ENCODE measurements around the gene C5orf58.
"Not testable (repeated sequence)": the region's sequence is repeated elsewhere in the genome, so short reads cannot be mapped to it uniquely, and the experiment has no call there.

C5orf58 gene

DNA sequence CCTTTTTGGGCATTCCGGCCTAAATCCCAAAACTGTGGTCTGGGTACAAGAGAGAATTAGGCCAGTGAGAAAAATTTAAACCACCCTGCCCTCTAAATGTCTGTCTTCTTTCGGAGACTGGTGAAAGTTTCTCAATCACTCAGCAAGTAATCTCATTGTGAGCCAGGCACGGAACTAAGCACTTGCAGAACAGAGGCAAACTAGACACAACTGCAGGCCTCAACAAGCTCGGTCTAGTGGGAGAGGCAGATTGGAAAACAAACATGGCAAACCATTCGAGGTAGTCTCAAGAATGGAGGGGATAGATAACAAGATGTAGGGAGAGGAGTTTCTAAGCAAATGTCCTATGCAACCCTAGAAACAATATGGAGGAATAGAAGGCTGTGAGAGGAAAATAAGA lies 8.9 kb upstream of the C5orf58 start:
- DNase-seq (ENCODE audit: low read depth in 2 of 2), result no peak

DNA sequence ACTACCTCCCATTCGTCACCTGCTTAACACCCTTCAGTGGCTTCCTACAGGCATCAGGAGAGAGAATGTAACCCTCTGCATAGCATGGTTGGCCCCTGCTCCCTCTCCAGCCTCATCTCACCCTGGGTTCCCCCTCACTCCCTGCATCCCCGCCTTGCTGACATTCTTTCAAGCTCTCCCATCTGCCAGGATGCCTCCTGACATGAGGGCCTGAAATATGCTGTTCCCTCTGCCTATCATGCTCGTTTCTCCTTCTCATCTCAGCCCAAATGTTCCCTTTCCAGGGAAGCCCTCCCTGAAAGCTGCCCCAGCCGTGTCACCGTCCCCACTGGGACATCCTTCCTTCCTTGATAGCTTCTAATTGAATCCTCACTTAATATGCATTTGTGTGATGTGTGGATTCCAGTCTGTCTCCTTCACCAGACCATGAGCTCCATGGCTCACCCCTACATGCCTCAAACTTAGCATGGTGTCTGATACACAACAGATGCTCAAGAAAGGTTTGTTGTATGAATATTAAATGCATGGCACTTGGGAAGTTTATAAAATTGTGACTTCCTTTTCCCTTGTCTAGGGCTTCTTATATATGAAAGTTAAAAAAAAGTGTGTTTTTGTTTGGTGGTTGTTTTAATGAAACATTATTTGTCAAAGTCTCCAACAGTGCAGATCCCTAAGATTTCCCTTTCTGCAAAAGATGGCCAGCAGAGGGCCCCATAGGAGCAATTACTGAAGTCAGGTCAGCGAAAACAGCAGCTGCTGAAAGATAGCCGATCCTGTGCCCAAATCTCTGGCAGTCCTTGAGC lies 7.3 kb upstream of the C5orf58 start:
- peak; percentile 41 to 73 for DNase-seq (ENCODE audit: low read depth in 2 of 2)

DNA sequence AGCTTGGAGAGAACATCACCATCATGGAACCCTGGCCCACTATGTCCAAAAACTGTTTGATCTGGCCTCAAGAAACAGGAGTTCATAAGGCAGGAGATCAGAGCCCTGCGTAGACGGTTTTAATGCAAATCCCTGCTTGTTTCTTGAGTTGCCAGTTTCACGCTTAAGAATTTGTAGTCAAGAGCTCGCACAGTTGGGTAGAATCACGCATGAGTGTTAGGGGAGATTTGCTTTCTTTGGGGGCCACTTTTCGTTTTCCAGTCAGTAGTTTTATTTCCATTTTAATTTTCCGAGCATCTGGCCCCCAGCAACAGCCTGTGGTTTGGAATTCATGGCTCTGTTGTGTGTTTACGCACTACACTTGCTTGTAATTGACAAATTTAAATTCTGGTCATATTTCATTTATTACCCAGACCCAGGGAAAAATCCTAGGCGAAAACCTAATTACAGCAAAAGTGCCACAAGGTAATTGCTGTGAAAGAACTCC lies 6.6 kb upstream of the C5orf58 start:
- no peak for DNase-seq (ENCODE audit: low read depth in 2 of 2)

DNA sequence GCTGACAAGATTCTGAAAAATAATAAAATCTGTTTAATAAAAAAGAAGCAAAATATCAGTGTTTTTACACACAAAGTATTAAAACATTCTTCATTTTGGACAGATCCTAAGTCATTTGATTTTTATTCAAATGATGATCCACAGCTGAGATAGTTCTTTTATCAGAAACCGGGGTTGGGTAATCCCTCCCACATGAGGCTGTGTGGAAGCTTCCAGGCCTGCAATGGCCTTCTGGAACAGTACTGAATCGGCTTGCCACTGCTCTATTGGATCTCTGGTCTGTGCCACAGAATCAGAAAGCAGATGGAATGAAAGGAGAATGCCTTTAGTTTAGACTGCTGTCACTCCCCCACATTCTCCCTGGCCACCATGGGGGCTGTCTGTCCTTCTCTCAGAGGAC lies 6.1 kb upstream of the C5orf58 start:
- no peak for DNase-seq (ENCODE audit: low read depth in 2 of 2)

DNA sequence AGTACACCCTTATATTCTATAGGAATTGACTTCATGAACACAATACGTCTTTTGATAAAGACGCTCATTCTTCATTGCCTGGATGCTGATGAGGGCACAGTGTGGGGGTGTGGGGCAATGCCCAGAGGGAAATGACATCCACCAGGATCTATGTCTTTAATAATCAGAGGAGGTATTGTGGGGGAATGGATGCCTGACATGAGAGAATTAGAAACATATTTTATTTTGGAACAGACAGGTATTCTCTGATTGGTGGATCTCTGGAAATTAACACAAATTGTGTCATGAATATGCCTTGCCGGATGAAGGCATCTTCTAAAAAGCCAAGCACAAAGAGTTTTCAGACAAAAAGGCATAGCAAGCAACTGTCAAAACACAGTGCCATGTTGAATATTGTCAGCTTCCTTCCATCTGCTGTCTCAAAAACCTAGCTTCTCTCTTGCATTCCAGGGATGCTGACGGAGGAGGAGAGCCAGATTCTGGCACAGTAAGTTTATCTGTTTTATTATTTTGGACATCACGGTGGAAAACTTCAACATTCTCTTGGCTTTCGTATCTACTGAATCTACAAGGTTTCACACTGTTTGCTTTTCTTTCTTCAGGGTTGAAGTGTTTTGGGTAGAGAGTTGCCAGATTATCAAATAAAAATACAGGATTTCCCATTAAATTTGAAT lies 3.9 kb upstream of the C5orf58 start:
- no peak for DNase-seq (ENCODE audit: low read depth in 2 of 2)

DNA sequence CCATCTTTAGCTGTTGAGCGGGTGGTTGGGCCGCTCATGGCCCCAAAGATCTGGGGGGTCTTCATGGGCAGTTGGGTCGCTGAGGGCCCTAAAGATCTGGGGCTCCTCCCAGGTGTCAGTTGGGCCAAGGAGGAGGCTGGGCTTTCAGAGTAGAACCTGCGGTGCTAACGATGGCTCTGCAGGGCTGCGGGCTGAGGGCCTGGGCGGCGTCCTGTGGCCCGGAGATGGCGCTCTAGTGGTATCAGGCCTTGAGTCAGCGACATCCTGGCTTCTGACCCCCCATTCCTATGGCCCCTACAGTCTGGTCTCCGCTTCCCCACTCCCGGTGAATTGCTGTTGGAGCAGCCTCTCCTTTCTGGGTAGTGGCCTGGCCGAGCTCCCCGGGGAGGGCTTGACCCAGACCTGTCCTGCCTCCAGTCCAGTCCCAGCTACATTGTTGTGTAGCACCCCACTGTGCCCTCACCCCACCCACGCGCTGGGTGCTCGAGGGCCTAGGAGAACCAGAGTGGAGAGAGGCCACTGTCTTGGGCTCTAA lies 640 bp downstream of the C5orf58 start:
- DNase-seq (ENCODE audit: low read depth in 2 of 2), result no peak

DNA sequence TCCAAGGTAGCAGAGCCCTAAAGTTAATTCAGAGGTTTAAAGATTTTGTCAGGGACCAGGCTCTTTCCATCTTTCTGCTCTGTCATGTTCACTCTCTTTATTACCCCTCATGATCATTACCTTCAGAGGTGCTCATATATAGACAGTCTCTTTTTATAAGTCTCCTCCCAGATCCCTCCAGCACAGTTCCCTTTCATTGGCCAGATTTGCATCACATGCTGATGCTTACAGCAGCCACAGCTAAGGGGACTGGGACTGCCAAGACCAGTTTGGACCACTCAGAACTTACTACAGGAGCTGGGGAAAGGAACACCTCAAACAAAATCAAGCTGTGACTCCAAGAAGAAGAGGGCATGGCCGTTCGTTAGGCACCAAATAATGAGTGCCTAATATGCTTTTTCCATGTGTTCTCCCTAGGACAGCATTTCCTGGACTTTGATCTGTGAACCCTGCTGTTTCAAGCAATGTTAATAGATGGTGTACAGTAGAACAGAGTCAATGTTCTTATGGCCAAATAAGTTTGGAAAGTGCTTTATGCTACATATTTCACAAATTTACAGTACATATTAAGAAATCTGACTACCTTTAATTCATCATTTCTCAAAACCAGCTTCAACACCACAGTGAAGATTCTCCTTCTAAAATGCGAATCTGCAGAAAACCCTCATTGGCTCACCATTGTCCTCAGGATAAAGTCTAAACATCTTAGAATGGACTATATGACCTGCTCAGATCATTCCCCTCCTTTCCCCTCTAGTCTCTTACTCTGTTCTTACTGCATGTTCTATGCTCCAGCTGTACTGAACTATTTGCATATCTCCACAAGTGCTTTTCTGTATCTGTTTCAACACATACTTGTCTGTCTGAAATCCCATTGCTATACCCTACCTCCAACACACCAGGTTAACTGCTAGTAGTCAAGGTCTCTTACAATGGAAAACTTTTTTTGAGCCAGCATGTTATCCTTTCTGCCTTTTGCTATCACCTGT lies 3.4 kb downstream of the C5orf58 start:
- DNase-seq (ENCODE audit: low read depth in 2 of 2), result no peak

DNA sequence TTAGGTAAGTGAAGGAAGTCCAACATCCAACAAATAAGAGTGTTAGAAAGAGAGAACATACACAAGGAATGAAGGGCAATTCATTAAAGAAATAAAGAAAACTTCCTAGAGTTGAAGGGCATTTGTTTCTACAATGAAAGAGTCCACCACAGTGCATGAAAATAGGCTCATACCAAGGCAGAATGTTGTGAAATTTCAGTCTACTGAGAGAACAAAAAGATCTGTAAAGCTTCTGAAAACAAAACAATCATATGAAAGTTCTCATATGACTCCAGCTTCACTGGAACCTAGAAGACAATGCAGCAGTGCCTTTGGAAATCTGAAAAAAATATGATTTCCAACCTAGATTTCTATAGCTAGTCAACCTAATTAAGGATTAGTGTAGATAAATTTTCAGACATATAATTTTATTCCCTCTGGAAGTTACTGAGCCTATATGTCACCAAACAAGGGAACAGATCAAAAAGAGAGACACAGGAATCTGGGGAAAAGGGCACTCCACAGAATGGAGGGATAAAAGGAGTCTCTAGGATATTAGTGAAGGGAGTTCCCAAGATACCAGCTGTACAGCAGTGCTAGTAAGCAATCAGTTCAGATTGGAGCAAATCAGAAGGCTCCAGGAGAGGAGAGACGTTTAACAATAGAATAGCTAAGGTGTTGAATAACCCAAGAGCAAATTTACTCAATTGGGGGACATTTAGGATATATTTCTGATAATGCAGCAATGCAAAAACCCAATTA lies 5.8 kb downstream of the C5orf58 start:
- DNase-seq (ENCODE audit: low read depth in 2 of 2), result no peak

DNA sequence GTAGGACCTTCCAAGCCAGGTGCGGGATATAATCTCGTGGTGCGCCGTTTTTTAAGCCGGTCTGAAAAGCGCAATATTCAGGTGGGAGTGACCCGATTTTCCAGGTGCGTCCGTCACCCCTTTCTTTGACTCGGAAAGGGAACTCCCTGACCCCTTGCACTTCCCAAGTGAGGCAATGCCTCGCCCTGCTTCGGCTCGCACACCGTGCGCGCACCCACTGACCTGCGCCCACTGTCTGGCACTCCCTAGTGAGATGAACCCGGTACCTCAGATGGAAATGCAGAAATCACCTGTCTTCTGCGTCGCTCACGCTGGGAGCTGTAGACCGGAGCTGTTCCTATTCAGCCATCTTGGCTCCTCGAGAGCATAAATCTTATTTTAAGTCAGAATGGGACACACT lies 12.7 kb downstream of the C5orf58 start:
- not testable (repeated sequence) for DNase-seq (ENCODE audit: low read depth in 2 of 2)

DNA sequence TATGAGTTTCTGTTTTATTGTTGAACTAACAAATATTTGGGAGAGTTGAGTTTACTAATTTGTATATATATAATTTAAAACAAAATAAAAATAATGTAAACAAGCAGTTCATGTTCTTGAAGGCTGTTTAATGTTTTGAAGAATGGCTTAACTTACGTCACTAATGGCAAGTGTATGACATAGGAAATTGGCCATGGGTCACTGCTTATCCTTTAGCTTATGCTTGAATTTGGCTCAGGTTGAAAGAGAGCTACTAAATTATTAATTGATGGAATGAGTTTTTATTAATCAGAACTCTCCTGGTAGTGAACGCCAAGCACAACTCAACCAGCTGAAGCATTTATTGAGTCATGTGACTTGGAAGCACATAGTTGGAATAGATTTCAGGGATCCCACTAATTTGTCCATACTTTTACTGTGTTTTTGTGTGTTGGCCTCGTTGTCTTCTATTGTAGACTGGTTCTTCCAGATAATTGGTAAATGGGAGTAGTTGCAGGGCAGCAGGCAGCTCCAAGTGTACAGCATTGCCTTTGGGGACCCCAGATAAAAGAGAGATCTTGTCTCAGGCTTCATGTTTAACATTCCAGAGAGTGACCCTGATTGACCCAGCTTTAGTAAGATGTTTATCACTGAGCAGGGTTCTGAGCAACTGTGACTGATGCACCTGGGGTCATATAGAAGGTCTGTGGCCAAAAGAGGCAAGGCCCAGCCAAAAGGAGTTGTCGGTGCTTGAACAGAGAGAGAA lies 13.5 kb downstream of the C5orf58 start:
- DNase-seq (ENCODE audit: low read depth in 2 of 2), result no peak

DNA sequence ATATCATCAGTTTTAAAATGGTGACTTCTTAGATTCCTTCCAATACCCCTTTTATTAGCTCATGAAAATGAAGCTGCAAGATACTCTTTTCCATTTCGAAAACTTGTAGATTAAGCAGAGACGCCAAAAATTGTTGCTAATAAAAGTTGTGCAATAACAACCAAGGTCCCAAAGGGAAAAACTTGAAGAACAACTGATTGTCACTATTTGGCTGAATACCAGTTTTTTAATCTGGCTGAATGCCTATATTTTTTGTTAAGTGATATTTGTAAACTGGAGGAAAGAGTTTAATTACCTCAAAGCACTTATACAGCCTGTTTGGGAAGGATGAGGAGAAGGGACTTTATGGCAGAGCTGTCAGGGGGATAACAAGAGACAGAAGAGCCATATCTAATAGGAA lies 14.6 kb downstream of the C5orf58 start:
- no peak for DNase-seq (ENCODE audit: low read depth in 2 of 2)

DNA sequence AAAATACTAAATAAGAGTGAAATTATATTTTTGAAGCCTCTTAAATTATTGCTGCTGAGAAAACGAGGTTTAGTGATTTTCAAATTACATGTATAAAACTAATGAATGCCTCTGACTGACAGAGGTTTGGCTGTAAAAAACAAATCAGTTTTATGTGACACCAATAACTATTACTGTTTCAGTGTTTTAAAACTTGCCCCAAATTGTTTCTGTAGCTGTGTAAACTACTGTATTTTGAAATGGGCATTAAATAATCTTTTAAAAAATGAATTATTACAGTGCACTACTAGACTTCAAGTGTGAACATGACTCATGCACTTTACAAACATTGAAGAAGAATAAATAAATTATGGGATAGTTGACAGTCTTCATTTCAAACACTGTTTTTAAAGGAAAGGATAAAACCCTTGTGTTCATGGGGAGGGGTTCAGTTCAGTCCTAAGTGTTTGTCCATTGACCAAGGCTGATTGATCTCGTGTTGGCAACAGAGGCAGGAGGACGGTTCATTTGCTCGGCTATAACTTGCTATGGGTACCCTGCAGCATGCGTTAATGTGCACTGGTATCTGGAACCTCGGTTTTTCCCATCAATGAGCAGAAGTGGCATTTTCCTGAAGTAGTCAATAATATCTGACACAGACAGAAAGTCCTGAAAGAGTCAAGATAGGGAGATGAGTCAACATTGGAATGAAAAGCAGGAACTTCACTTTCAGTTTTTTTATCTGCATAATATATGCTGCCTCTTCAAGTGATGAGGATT lies 15.6 kb downstream of the C5orf58 start:
- DNase-seq (ENCODE audit: low read depth in 2 of 2), result no peak

DNA sequence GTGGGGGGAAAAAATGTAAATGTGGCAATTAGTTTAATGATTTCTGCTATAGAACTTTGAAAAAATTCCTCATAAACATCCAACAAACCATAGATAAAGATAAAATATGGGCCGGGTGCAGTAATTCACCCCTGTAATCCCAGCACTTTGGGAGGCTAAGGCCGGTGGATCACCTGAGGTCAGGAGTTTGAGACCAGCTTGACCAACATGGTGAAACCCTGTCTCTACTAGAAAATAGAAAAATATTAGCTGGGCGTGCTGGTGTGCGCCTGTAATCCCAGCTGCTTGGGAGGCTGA lies 16.1 kb downstream of the C5orf58 start:
- DNase-seq (ENCODE audit: low read depth in 2 of 2), result not testable (repeated sequence)

DNA sequence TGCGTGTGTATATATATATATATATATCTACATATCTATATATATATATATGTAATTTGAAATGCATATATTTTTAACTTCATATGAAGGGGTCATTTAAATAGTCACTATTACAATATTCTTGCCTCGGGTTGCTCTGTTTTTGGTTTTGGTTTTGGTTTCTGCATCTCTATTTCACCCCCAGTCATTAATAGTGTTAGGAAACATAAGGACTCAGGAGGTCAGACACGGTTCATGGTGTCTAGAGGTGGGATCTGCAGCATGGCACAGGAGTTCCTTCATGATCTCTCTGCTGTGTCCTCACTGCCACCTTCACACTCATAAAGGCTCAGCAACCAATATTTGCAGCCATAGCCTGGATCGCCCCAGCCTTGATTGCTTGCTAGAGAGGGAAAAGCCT lies 16.6 kb downstream of the C5orf58 start:
- DNase-seq (ENCODE audit: low read depth in 2 of 2), result no peak

DNA sequence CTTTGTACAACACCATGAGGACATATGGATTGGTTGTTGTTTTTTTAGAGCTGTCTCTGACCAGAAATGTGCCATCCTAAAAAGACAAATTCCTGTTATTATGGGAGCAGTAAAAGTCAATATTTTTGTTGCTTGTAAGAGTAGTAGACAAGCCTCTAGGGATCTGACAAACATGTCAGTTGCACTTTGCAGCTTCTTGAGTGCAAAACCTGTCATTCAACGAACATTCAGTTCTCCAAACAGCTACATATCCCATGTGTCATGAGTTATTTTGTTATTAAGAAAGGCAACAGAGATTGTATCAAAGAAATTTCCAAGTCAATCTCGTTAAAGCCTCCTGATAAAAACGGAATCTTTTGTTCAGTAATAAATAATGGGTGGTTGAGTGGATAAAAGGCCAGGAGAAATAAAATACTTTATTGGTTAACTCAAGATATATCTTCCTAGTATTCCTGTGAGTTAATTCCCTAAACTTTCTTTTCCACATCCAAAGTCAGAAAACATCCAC lies 18.1 kb downstream of the C5orf58 start:
- DNase-seq (ENCODE audit: low read depth in 2 of 2), result no peak

DNA sequence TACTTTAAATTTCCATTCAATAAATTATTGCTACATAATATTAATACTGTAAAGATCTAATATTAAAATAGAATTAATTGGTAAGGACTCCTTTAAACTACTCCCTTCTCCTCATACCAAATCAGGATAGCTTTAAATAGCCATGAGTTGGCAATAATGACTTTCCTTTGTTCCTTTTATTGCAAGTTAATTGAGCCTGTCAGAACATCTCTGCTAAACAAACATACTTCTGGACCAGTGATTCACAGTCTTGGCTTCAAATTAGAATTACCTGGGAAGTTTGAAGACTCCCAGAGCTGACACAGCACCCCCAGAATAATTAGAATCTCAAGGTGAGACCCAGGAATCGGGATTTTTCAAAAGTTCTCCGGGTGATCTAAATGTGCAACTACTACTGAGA lies 18.7 kb downstream of the C5orf58 start:
- no peak for DNase-seq (ENCODE audit: low read depth in 2 of 2)

DNA sequence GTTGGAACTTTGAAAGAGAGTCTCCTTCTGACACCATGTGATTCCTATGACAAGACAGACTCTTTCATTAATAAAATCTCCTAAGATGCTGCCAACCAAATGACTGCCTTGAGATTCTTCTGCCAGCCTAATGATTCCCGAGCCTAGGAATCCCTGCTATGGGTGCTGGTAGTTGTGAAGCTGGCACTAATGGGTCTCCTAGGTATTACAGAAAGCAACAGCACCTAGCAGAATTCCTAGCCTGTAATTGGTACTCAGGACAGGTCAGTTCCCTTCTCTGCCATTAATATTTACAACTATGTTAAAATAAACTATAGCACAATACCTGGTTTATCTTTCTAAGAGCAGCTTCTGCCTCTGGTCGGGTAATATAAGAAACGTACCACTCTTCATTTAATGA lies 19.3 kb downstream of the C5orf58 start:
- no peak for DNase-seq (ENCODE audit: low read depth in 2 of 2)

DNA sequence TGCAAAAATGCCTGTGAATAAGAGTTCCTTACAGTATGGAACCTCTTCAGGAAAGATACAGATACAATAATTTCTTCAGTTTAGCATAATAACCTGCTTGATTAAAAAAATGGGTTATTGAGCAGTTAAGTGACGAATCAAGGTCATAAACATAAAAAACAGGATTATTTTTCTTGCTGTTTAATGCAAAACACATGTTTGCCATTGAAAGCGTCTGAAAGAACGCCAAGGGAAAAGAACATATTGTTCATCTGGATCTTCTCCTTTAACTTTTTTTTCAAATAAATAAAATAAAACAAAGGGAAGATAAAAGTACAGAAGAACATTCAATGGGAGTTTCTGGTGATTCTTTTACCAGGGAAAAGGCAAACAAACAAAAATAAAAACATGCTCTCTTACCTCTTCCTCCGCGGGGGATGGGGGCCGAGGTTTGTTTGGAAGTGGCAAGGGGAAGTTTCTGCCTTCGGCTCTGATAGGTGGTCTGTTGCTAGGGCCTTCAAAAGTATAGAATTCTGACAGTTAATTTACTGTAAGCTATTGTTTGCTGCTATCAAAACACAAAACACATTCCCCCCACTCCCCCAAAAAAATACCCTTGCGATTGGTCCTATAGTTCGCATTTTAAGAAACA lies 20.1 kb downstream of the C5orf58 start:
- DNase-seq (ENCODE audit: low read depth in 2 of 2), result no peak

DNA sequence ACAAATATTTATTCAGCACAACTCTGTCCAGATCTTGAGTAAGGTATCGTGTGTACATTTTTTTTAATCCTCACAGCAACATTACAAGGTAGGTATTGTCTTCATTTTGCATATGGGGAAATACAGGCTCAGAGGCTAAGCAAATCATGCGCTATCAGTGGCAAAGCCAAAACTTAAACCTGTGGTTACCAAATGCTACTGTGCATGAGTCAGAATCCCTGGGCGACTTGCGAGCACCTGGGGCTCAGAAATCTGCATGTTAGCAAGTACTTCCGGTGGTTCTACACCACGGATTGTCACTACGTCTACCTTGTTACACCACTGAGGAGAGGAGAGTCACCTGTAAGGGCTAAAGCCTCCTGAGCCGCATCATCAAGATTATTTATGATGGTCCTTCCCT lies 21.3 kb downstream of the C5orf58 start:
- DNase-seq (ENCODE audit: low read depth in 2 of 2), result peak; percentile 43 to 50
